HEK293 (cell line): ENCODE measurements around the gene SLC30A1.

ENCODE experiments used
- CTCF ChIA-PET: fragments of 350-600 bp; formaldehyde crosslinking; extraction: SDS; loops from one replicate; lab custom pipeline; 2021; ENCODE audit warnings: antibody characterized with exemption; lab: Yijun Ruan, JAX
- POLR2A ChIA-PET: fragments of 300-600 bp; formaldehyde crosslinking; extraction: SDS; loops from one replicate; lab custom pipeline; 2020; ENCODE audit warnings: antibody characterized with exemption, inconsistent platforms; lab: Yijun Ruan, JAX
- H3K27ac ChIP-seq: fragments of 200-500 bp; sonication (Bioruptor generic); 2 replicates; pipeline ENCODE4 v1.5.1; 2014; ENCODE audit warnings: low read depth, low read length, control low read depth, inconsistent platforms; ENCODE audit errors: extremely low read depth
- H3K36me3 ChIP-seq, 2 experiments: fragments of 200-500 bp in 1 of 2; sonication (Bioruptor generic) in 1 of 2; 1 replicate in 1 of 2; 2 replicates in 1 of 2; pipeline ENCODE4 v1.5.1; 2014 to 2017; ENCODE audit warnings: inconsistent platforms in 2 of 2, low read length in 2 of 2; ENCODE audit not compliant: control insufficient read depth in 2 of 2, insufficient read depth in 1 of 2
- H3K4me1 ChIP-seq: fragments of 200-500 bp; sonication (Bioruptor generic); 2 replicates; pipeline ENCODE4 v1.5.1; 2014; ENCODE audit warnings: mild to moderate bottlenecking, low read length, inconsistent platforms; ENCODE audit not compliant: control insufficient read depth, insufficient read depth
- H3K4me3 ChIP-seq: 2 replicates; pipeline ENCODE4 v1.5.1; 2011; ENCODE audit warnings: low read depth, mild to moderate bottlenecking, control low read depth, low read length, moderate library complexity
- H3K9me3 ChIP-seq: fragments of 200-500 bp; sonication (Bioruptor generic); 2 replicates; pipeline ENCODE4 v1.5.1; 2014; ENCODE audit warnings: low read depth, low read length, inconsistent platforms; ENCODE audit not compliant: control insufficient read depth, insufficient read depth
- KLF10 ChIP-seq: fragments of 450-650 bp; IDR thresholded peaks from 2 replicates; pipeline ENCODE4 v1.5.1; 2018; ENCODE audit warnings: missing biosample characterization, mild to moderate bottlenecking, missing genetic modification characterization
- MEIS1 ChIP-seq: sonication (generic); formaldehyde crosslinking; IDR thresholded peaks from 2 replicates; pipeline ENCODE4 v1.8.1; 2022; ENCODE audit warnings: missing genetic modification reagents, mild to moderate bottlenecking, borderline replicate concordance
- OSR2 ChIP-seq: fragments of 450-650 bp; formaldehyde crosslinking; IDR thresholded peaks from 2 replicates; pipeline ENCODE4 v1.5.1; 2016; ENCODE audit warnings: missing biosample characterization, missing genetic modification characterization
- PRDM10 ChIP-seq: fragments of 450-650 bp; formaldehyde crosslinking; IDR thresholded peaks from 2 replicates; pipeline ENCODE4 v1.5.1; 2016; ENCODE audit warnings: missing biosample characterization, missing genetic modification characterization
- SCRT2 ChIP-seq: fragments of 450-650 bp; formaldehyde crosslinking; IDR thresholded peaks from 2 replicates; pipeline ENCODE4 v1.5.1; 2016; ENCODE audit warnings: missing biosample characterization, missing genetic modification characterization
- WT1 ChIP-seq: fragments of 450-650 bp; formaldehyde crosslinking; IDR thresholded peaks from 2 replicates; pipeline ENCODE4 v1.5.1; 2016; ENCODE audit warnings: missing biosample characterization, missing genetic modification characterization
- ZNF133 ChIP-seq: fragments of 450-650 bp; formaldehyde crosslinking; IDR thresholded peaks from 2 replicates; pipeline ENCODE4 v1.5.1; 2016; ENCODE audit warnings: missing biosample characterization, missing genetic modification characterization
- ZNF24 ChIP-seq: fragments of 450-650 bp; formaldehyde crosslinking; IDR thresholded peaks from 2 replicates; pipeline ENCODE4 v1.5.1; 2016; ENCODE audit warnings: missing biosample characterization, missing genetic modification characterization
- ZNF350 ChIP-seq: fragments of 450-650 bp; formaldehyde crosslinking; IDR thresholded peaks from 2 replicates; pipeline ENCODE4 v1.5.0; 2017; ENCODE audit warnings: missing biosample characterization, mild to moderate bottlenecking, missing genetic modification characterization
- ZNF488 ChIP-seq: fragments of 450-650 bp; formaldehyde crosslinking; IDR thresholded peaks from 2 replicates; pipeline ENCODE4 v1.5.1; 2016; ENCODE audit warnings: missing biosample characterization, missing genetic modification characterization
- ZNF624 ChIP-seq: fragments of 450-650 bp; formaldehyde crosslinking; IDR thresholded peaks from 2 replicates; pipeline ENCODE4 v1.5.1; 2017; ENCODE audit warnings: missing biosample characterization, missing genetic modification characterization
- ZNF654 ChIP-seq: fragments of 450-650 bp; formaldehyde crosslinking; IDR thresholded peaks from 2 replicates; pipeline ENCODE4 v1.5.1; 2016; ENCODE audit warnings: low read depth, missing biosample characterization, missing genetic modification characterization
- ZNF692 ChIP-seq: fragments of 450-650 bp; formaldehyde crosslinking; IDR thresholded peaks from 2 replicates; pipeline ENCODE4 v1.5.1; 2016; ENCODE audit warnings: missing biosample characterization, missing genetic modification characterization

SLC30A1 gene

GRCh38 chr1:211606914-211607753, 28.2 kb upstream of the SLC30A1 start:
- no peak overlapping the region for H3K4me3 ChIP-seq
- H3K4me1 ChIP-seq: no peaks in the 10 kb centered on the region
- CTCF ChIA-PET: interaction anchor here (0.6 to 3.0 kb wide), 2 partner anchors 38 to 48 kb away, joined by 3 to 10 read pairs; no protein-coding TSS in a partner anchor
- no peaks in the 10 kb centered on the region for H3K36me3 ChIP-seq
- POLR2A ChIA-PET: no interaction called here
- no peak overlapping the region for H3K27ac ChIP-seq
- peak; percentile 59 for TF ChIP-seq SCRT2 (tag by site-specific recombination)
- TF ChIP-seq OSR2 (tag by site-specific recombination): no peak
- peak; percentile 77 for TF ChIP-seq PRDM10
- TF ChIP-seq ZNF133 (tag by site-specific recombination): no peak
- no peak for TF ChIP-seq MEIS1 (CRISPR knock-in tag)
- no peaks in the 10 kb centered on the region for H3K9me3 ChIP-seq

GRCh38 chr1:211606332-211606913, 27.5 kb upstream of the SLC30A1 start:
- Histone ChIP-seq H3K27ac (no peak overlapping the region), H3K4me1 (no peaks in the 10 kb centered on the region), H3K4me3 (no peak overlapping the region), H3K9me3 (no peaks in the 10 kb centered on the region), H3K36me3 (no peaks in the 10 kb centered on the region)
- POLR2A ChIA-PET: no interaction called here
- CTCF ChIA-PET: interaction anchor here (0.7 to 3.0 kb wide), 4 partner anchors 19 to 91 kb away, joined by 3 to 10 read pairs (median 3); no protein-coding TSS in a partner anchor
- no peak for TF ChIP-seq WT1 (tag by site-specific recombination)
- TF ChIP-seq ZNF654 (tag by site-specific recombination): no peak
- TF ChIP-seq ZNF24: no peak
- TF ChIP-seq KLF10 (tag by site-specific recombination): no peak
- TF ChIP-seq ZNF692 (tag by site-specific recombination): no peak
- no peak for TF ChIP-seq ZNF488 (tag by site-specific recombination)
- no peak for TF ChIP-seq ZNF350 (tag by site-specific recombination)
- TF ChIP-seq ZNF624 (tag by site-specific recombination): no peak
